SK-N-SH (cell line): ENCODE measurements around the gene RNF180. TPM values are rescaled to one million over a fixed set of nuclear protein-coding genes. Genes with fewer than 3 reads are reported as not detected.

ENCODE experiments used
- CTCF ChIA-PET: fragments of 300-600, 350-600 bp; formaldehyde crosslinking; extraction: SDS; loops from one replicate; lab custom pipeline; 2021; lab: Yijun Ruan, JAX
- POLR2A ChIA-PET: fragments of 350-600 bp; sonication (Branson Sonifier 250); formaldehyde crosslinking; extraction: SDS; loops from one replicate; lab custom pipeline; 2020; ENCODE audit warnings: antibody characterized with exemption, inconsistent platforms; lab: Yijun Ruan, JAX
- DNase-seq: peaks from one replicate; pipeline ENCODE4 v3.0.0; 2012
- H2AFZ ChIP-seq: fragments of 200-600 bp; sonication (generic); 2 replicates; pipeline ENCODE4 v1.8.1; 2016; ENCODE audit warnings: antibody characterized with exemption, mild to moderate bottlenecking, low read depth
- H3F3A ChIP-seq: fragments of 200-600 bp; sonication (generic); replicated peaks from 2 replicates; pipeline ENCODE3; 2016; ENCODE audit warnings: antibody characterized with exemption, mild to moderate bottlenecking; ENCODE audit not compliant: insufficient read depth
- H3K27ac ChIP-seq, 2 experiments: fragments of 200-500 bp in 1 of 2; fragments of 200-600 bp in 1 of 2; sonication (Bioruptor generic) in 1 of 2; sonication (generic), shearing (Covaris generic) in 1 of 2; 2 replicates each; pipeline versions ENCODE4 v1.5.1 to v1.6.1; 2014 to 2016; ENCODE audit warnings: low read depth in 2 of 2, inconsistent platforms in 1 of 2, low read length in 1 of 2, mild to moderate bottlenecking in 1 of 2, mixed read lengths in 1 of 2
- H3K27me3 ChIP-seq: fragments of 200-600 bp; sonication (generic), shearing (Covaris generic); 2 replicates; pipeline ENCODE4 v1.6.1; 2016; ENCODE audit warnings: mixed run types; ENCODE audit not compliant: insufficient read depth
- H3K36me3 ChIP-seq, 2 experiments: fragments of 200-500 bp in 1 of 2; fragments of 200-600 bp in 1 of 2; sonication (Bioruptor generic) in 1 of 2; sonication (generic) in 1 of 2; replicated peaks in 1 of 2; 2 replicates each; pipeline versions ENCODE3 to v1.5.1; 2014 to 2016; ENCODE audit warnings: low read length in 1 of 2, mild to moderate bottlenecking in 1 of 2; ENCODE audit not compliant: insufficient read depth in 2 of 2, control insufficient read depth in 1 of 2
- H3K4me1 ChIP-seq, 2 experiments: fragments of 200-500 bp in 1 of 2; fragments of 200-600 bp in 1 of 2; sonication (Bioruptor generic) in 1 of 2; sonication (generic), shearing (Covaris generic) in 1 of 2; 2 replicates each; pipeline versions ENCODE4 v1.5.1 to v1.6.1; 2014 to 2016; ENCODE audit warnings: low read depth in 1 of 2, low read length in 1 of 2, mixed run types in 1 of 2; ENCODE audit not compliant: insufficient read depth in 2 of 2, control insufficient read depth in 1 of 2
- H3K4me2 ChIP-seq: fragments of 200-600 bp; sonication (generic), shearing (Covaris generic); 2 replicates; pipeline ENCODE4 v1.6.1; 2017; ENCODE audit warnings: mixed run types
- H3K4me3 ChIP-seq, 2 experiments: fragments of 200-500 bp in 1 of 2; fragments of 200-600 bp in 1 of 2; sonication (Bioruptor generic) in 1 of 2; sonication (generic), shearing (Covaris generic) in 1 of 2; 2 replicates each; pipeline versions ENCODE4 v1.5.1 to v1.8.1; 2014 to 2016; ENCODE audit warnings: low read depth in 2 of 2, inconsistent platforms in 1 of 2, low read length in 1 of 2, mild to moderate bottlenecking in 1 of 2, mixed read lengths in 1 of 2, moderate library complexity in 1 of 2
- H3K79me2 ChIP-seq: fragments of 200-600 bp; sonication (generic); 2 replicates; pipeline ENCODE4 v1.8.1; 2017; ENCODE audit warnings: mild to moderate bottlenecking; ENCODE audit not compliant: insufficient read depth
- H3K9ac ChIP-seq: fragments of 200-600 bp; sonication (generic); 2 replicates; pipeline ENCODE4 v1.6.1; 2017; ENCODE audit warnings: mixed run types
- H3K9me2 ChIP-seq: fragments of 200-600 bp; sonication (generic); 2 replicates; pipeline ENCODE4 v1.6.1; 2017; ENCODE audit warnings: mixed run types
- H3K9me3 ChIP-seq: fragments of 200-600 bp; sonication (generic); 2 replicates; pipeline ENCODE4 v1.6.1; 2017; ENCODE audit warnings: mixed run types, mild to moderate bottlenecking, moderate library complexity
- H4K20me1 ChIP-seq: fragments of 200-600 bp; sonication (generic); 2 replicates; pipeline ENCODE4 v1.6.1; 2017; ENCODE audit warnings: mild to moderate bottlenecking, mixed run types; ENCODE audit not compliant: insufficient read depth
- ELF1 ChIP-seq: IDR thresholded peaks from 2 replicates; pipeline ENCODE4 v1.4.0; 2012
- EP300 ChIP-seq, 2 experiments: IDR thresholded peaks; 2 replicates each; pipeline versions ENCODE4 v1.4.0 to v1.6.1; 2012; ENCODE audit warnings: borderline replicate concordance in 1 of 2, low read depth in 1 of 2, low read length in 1 of 2
- EZH2phosphoT487 ChIP-seq: fragments of 200-600 bp; sonication (generic); IDR thresholded peaks from 2 replicates; pipeline ENCODE4 v1.6.1; 2017; ENCODE audit warnings: low read depth, mixed run types, mild to moderate bottlenecking, antibody characterized with exemption, moderate library complexity, borderline replicate concordance
- FOXM1 ChIP-seq: IDR thresholded peaks from 2 replicates; pipeline ENCODE4 v1.4.0; 2012; ENCODE audit warnings: low read depth, mild to moderate bottlenecking
- JUND ChIP-seq: IDR thresholded peaks from 2 replicates; pipeline ENCODE4 v1.4.0; 2012
- MAX ChIP-seq: IDR thresholded peaks from 2 replicates; pipeline ENCODE4 v1.4.0; 2012; ENCODE audit warnings: low read depth
- MXI1 ChIP-seq: IDR thresholded peaks from 2 replicates; pipeline ENCODE4 v1.6.1; 2012; ENCODE audit warnings: mild to moderate bottlenecking, low read depth, low read length, improper control_type of control experiment
- NFIC ChIP-seq: IDR thresholded peaks from 2 replicates; pipeline ENCODE4 v1.4.0; 2012; ENCODE audit warnings: borderline replicate concordance
- PBX3 ChIP-seq: IDR thresholded peaks from 2 replicates; pipeline ENCODE4; 2012
- POLR2AphosphoS5 ChIP-seq: IDR thresholded peaks from 2 replicates; pipeline ENCODE4 v1.6.1; 2012; ENCODE audit warnings: low read depth, low read length
- RAD21 ChIP-seq: IDR thresholded peaks from 2 replicates; pipeline ENCODE4 v1.6.1; 2012; ENCODE audit warnings: mild to moderate bottlenecking, low read length
- SIN3A ChIP-seq: IDR thresholded peaks from 2 replicates; pipeline ENCODE4 v1.6.1; 2012; ENCODE audit warnings: low read depth, mild to moderate bottlenecking, low read length, moderate library complexity, borderline replicate concordance
- TAF1 ChIP-seq: IDR thresholded peaks from 2 replicates; pipeline ENCODE4 v1.6.1; 2012; ENCODE audit warnings: low read depth, mild to moderate bottlenecking, low read length, moderate library complexity, borderline replicate concordance
- TCF12 ChIP-seq: IDR thresholded peaks from 2 replicates; pipeline ENCODE4 v1.4.0; 2012
- TEAD4 ChIP-seq: IDR thresholded peaks from 2 replicates; pipeline ENCODE4 v1.4.0; 2012; ENCODE audit warnings: mild to moderate bottlenecking, borderline replicate concordance; ENCODE audit not compliant: insufficient read depth
- USF2 ChIP-seq: fragments of 150-350 bp; IDR thresholded peaks from 2 replicates; pipeline ENCODE4 v1.6.1; 2017; ENCODE audit warnings: antibody characterized with exemption, low read length, low read depth, borderline replicate concordance
- YY1 ChIP-seq: IDR thresholded peaks from 2 replicates; pipeline ENCODE4 v1.4.0; 2012; ENCODE audit warnings: low read depth, mild to moderate bottlenecking
- WGBS: methylation state at CpG from one replicate; pipeline ENCODE4 v1.1.6; 2017; ENCODE audit warnings: low lambda C conversion rate; 5-methylcytosine and 5-hydroxymethylcytosine counted together
- polyA plus RNA-seq, 3 experiments: library from polyadenylated mRNA; depleted of rRNA; stranded (reverse); fragments of >200 nt; gene quantifications; 2 replicates each; pipeline ENCODE4 v1.2.3, GENCODE V29; 2012

Gene RNF180
- polyA plus RNA-seq, 1 of the 3 experiments (the other 2 are of a cell fraction): 0.02 TPM

GRCh38 chr5:64190562-64191306, 25.1 kb downstream of the RNF180 start:
- H3K9me3 ChIP-seq: no peaks in the 10 kb centered on the region
- ChIA-PET POLR2A (no interaction called here), CTCF (no interaction called here)
- H4K20me1 ChIP-seq: no peaks in the 10 kb centered on the region
- WGBS: 5% methylated on average over 2 of the region's 2 CpGs
- H3K4me2 ChIP-seq: no peak overlapping the region
- H3F3A ChIP-seq: no peaks in the 10 kb centered on the region
- H3K9me2 ChIP-seq: no peaks in the 10 kb centered on the region
- TF ChIP-seq TAF1: no peak
- no peaks in the 10 kb centered on the region for H3K79me2 ChIP-seq
- no peak overlapping the region for H2AFZ ChIP-seq
- no peak overlapping the region for H3K4me3 ChIP-seq
- no peaks in the 10 kb centered on the region for H3K4me1 ChIP-seq
- no peak overlapping the region for H3K9ac ChIP-seq
- H3K36me3 ChIP-seq: no peaks in the 10 kb centered on the region
- H3K27ac ChIP-seq: no peak overlapping the region
- DNase-seq: no peak
- peaks cover 6% of the 10 kb centered on the region; the same call in 1 of the 2 replicates for H3K27me3 ChIP-seq

GRCh38 chr5:64195981-64196380, 30.3 kb downstream of the RNF180 start:
- ChIA-PET CTCF (interaction anchor here (0.8 to 1.5 kb wide), 2 partner anchors 11 to 24 kb away, joined by 3 read pairs; no protein-coding TSS in a partner anchor), POLR2A (no interaction called here)
- H3K79me2 ChIP-seq: no peaks in the 10 kb centered on the region
- H3K4me1 ChIP-seq: no peaks in the 10 kb centered on the region
- H3K9me3 ChIP-seq: no peaks in the 10 kb centered on the region
- H3K27ac ChIP-seq: no peak overlapping the region
- no peak for DNase-seq
- H3K9ac ChIP-seq: no peak overlapping the region
- TF ChIP-seq YY1: no peak
- no peak for TF ChIP-seq USF2
- no peak for TF ChIP-seq MAX
- no peak for TF ChIP-seq TAF1
- no peak overlapping the region for H3K4me2 ChIP-seq
- no peaks in the 10 kb centered on the region for H3F3A ChIP-seq
- 32% methylated on average over 3 of the region's 3 CpGs for WGBS
- H3K9me2 ChIP-seq: no peaks in the 10 kb centered on the region
- no peaks in the 10 kb centered on the region for H4K20me1 ChIP-seq
- no peak overlapping the region for H3K4me3 ChIP-seq
- no peak overlapping the region for H2AFZ ChIP-seq
- peaks cover 28% of the 10 kb centered on the region; the same call in 1 of the 2 replicates for H3K27me3 ChIP-seq
- no peaks in the 10 kb centered on the region for H3K36me3 ChIP-seq

- Histone ChIP-seq H3K9me3 (no peaks in the 10 kb centered on the region), H3K9ac (no peak overlapping the region), H3K79me2 (no peaks in the 10 kb centered on the region), H3K4me2 (no peak overlapping the region), H3K9me2 (no peaks in the 10 kb centered on the region), H3K4me3 (no peak overlapping the region), H3K27ac (no peak overlapping the region), H3F3A (no peaks in the 10 kb centered on the region), H3K4me1 (no peaks in the 10 kb centered on the region), H2AFZ (no peak overlapping the region), H4K20me1 (no peaks in the 10 kb centered on the region), H3K27me3 (peaks cover 22% of the 10 kb centered on the region; the same call in 1 of the 2 replicates), H3K36me3 (no peaks in the 10 kb centered on the region)
- CTCF ChIA-PET: no interaction called here
- WGBS: 4% methylated on average over 1 of the region's 1 CpG
- POLR2A ChIA-PET: no interaction called here
- DNase-seq: no peak
- TF ChIP-seq MXI1: no peak
- TF ChIP-seq EP300 (IDR thresholded peaks at IDR 0.05; ENCODE audit: borderline replicate concordance in 1 of 2, low read depth in 1 of 2, low read length in 1 of 2): no peak
- no peak for TF ChIP-seq TAF1
- TF ChIP-seq NFIC: no peak
- TF ChIP-seq EZH2phosphoT487: no peak
- no peak for TF ChIP-seq FOXM1
- TF ChIP-seq TEAD4: no peak
- TF ChIP-seq USF2: no peak
- TF ChIP-seq JUND: no peak
- TF ChIP-seq YY1: no peak
- TF ChIP-seq TCF12: no peak
- no peak for TF ChIP-seq POLR2AphosphoS5
- no peak for TF ChIP-seq SIN3A
- no peak for TF ChIP-seq PBX3
- TF ChIP-seq ELF1: no peak
- no peak for TF ChIP-seq RAD21
Observed at GRCh38 chr5:64199425-64199824, 33.8 kb downstream of the RNF180 start.
